OCI-LY7 (cell line): ENCODE measurements around the gene NDRG4. TPM values are rescaled to one million over a fixed set of nuclear protein-coding genes. Genes with fewer than 3 reads are reported as not detected.

ENCODE experiments used
- BruUV-seq: library from RNA; stranded (reverse); fragments of 400-500 nt; replicated peaks from 2 replicates; lab custom pipeline; 2021; lab: Mats Ljungman, UMichigan
- CTCF ChIA-PET: fragments of 300-600 bp; sonication (Branson Sonifier 250); formaldehyde crosslinking; loops from one replicate; lab custom pipeline; 2022; ENCODE audit warnings: antibody characterized with exemption; ENCODE audit not compliant: unreplicated experiment; lab: Charles Lee
- POLR2A ChIA-PET: fragments of 300-600 bp; sonication (Branson Sonifier 250); formaldehyde crosslinking; loops from one replicate; lab custom pipeline; 2022; ENCODE audit warnings: antibody characterized with exemption; lab: Charles Lee
- DNase-seq: peaks from one replicate; pipeline ENCODE4 v3.0.0-alpha.2; 2015; ENCODE audit warnings: low spot score
- H2AFZ ChIP-seq: fragments of 200-600 bp; sonication (generic), shearing (Covaris generic); 2 replicates; pipeline ENCODE4 v1.6.1; 2014; ENCODE audit warnings: mild to moderate bottlenecking, antibody characterized with exemption, low read length, moderate library complexity
- H3K27ac ChIP-seq: fragments of 200-600 bp; sonication (generic); 2 replicates; pipeline ENCODE4 v1.5.1; 2014; ENCODE audit warnings: mixed run types, low read depth, mild to moderate bottlenecking, moderate library complexity, low read length, inconsistent platforms; ENCODE audit not compliant: poor library complexity, severe bottlenecking
- H3K36me3 ChIP-seq: fragments of 200-600 bp; sonication (generic); 2 replicates; pipeline ENCODE4 v1.6.1; 2014; ENCODE audit warnings: mild to moderate bottlenecking, antibody characterized with exemption, low read length, moderate library complexity, mixed read lengths; ENCODE audit not compliant: insufficient read depth
- H3K4me1 ChIP-seq: fragments of 200-600 bp; sonication (generic); 2 replicates; pipeline ENCODE4 v1.5.1; 2014; ENCODE audit warnings: mild to moderate bottlenecking, low read length; ENCODE audit not compliant: insufficient read depth, poor library complexity, severe bottlenecking
- H3K4me2 ChIP-seq: fragments of 200-600 bp; sonication (generic); 2 replicates; pipeline ENCODE4 v1.6.1; 2014; ENCODE audit warnings: mild to moderate bottlenecking, low read length
- H3K4me3 ChIP-seq: fragments of 200-600 bp; sonication (generic); 2 replicates; pipeline ENCODE4 v1.5.1; 2014; ENCODE audit warnings: mild to moderate bottlenecking, low read depth, low read length; ENCODE audit not compliant: poor library complexity, severe bottlenecking
- H3K79me2 ChIP-seq: fragments of 200-600 bp; sonication (generic); 2 replicates; pipeline ENCODE4 v1.6.1; 2016; ENCODE audit warnings: low read depth, mild to moderate bottlenecking, low read length, moderate library complexity, mixed read lengths; ENCODE audit not compliant: insufficient read depth
- H3K9me2 ChIP-seq: fragments of 200-600 bp; sonication (generic); 2 replicates; pipeline ENCODE4 v1.6.1; 2016; ENCODE audit warnings: mild to moderate bottlenecking, low read length, mixed read lengths; ENCODE audit not compliant: insufficient read depth
- H3K9me3 ChIP-seq: fragments of 200-600 bp; sonication (generic); 2 replicates; pipeline ENCODE4 v1.6.1; 2014; ENCODE audit warnings: mild to moderate bottlenecking, mixed run types, low read length, mixed read lengths
- H4K20me1 ChIP-seq: fragments of 200-600 bp; sonication (generic); 2 replicates; pipeline ENCODE4 v1.6.1; 2014; ENCODE audit warnings: mild to moderate bottlenecking, antibody characterized with exemption, low read length, moderate library complexity, mixed read lengths; ENCODE audit not compliant: insufficient read depth
- EZH2phosphoT487 ChIP-seq: fragments of 200-600 bp; sonication (generic); IDR thresholded peaks from 2 replicates; pipeline ENCODE4 v1.6.1; 2018; ENCODE audit warnings: low read depth, borderline replicate concordance, mild to moderate bottlenecking, mixed run types, antibody characterized with exemption, low read length, moderate library complexity, mixed read lengths
- intact Hi-C: fragments of 100-400 bp; cut with micrococcal nuclease; formaldehyde crosslinking; loops from one replicate; pipeline ENCODE4 v1.10.0; 2022; ENCODE audit not compliant: unreplicated experiment
- total RNA-seq, 2 experiments: library from RNA; depleted of rRNA in 1 of 2; stranded (reverse); fragments of >200 nt in 1 of 2; shearing (Covaris generic) in 1 of 2; gene quantifications; 2 replicates each; pipeline ENCODE4 v1.2.3, GENCODE V29; 2014 to 2022
- TF ChIP-seq, protein P1 (sequence below): fragments of 200-600 bp; sonication (generic); conservative IDR thresholded peaks from 2 replicates; pipeline ENCODE4 v1.5.1; 2014; ENCODE audit warnings: mild to moderate bottlenecking, antibody characterized with exemption, low read length, moderate library complexity, mixed read lengths

The NDRG4 gene
- total RNA-seq, 2 experiments from 2014 or later = 8.8 to 9.5 TPM

DNA sequence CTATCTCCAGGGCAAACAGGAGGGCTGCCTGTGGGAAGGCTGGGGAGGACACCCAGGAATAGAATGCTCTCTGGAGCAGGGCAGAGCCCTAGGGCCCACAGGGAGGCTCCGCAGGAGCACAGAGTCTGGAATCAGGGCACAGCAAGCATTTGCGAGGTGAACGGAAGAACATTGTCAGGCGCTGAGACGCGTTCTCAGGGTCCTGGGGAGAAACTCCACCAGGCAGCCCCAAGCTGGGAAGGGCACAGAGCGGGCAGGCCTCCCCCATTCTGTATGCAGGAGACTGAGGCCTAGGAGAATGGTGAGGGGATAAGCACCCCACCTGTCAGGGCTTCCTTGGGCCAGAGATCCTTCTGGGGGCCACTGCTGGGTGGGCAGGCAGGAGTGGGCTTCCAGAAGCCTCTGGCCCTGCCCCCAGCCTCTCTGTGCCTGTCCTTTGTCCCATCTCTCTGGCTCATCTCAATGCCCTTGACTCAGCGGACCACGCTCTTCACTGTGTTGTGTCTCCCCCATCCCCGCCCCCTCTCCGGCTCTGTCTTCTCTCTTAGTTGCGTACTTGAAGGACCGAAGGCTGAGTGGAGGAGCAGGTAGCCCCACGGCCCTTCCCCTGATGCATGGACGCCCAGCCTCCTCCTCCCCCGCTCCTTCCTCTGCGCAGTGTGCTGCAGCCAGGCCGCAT is 10.3 kb downstream of the NDRG4 start:
- H3K27ac ChIP-seq = no peak overlapping the region
- H3K4me2 ChIP-seq = no peak overlapping the region
- intact Hi-C loops = no loop called here
- ChIA-PET CTCF (no interaction called here), POLR2A (interaction anchor here (0.6 kb wide), 1 partner anchor 176 kb away, joined by 6 read pairs; no protein-coding TSS in a partner anchor)
- no peaks in the 10 kb centered on the region for H3K9me3 ChIP-seq
- H4K20me1 ChIP-seq = no peaks in the 10 kb centered on the region
- H3K4me3 ChIP-seq = no peak overlapping the region
- TF ChIP-seq EZH2phosphoT487 = no peak
- TF ChIP-seq, protein P1, sequence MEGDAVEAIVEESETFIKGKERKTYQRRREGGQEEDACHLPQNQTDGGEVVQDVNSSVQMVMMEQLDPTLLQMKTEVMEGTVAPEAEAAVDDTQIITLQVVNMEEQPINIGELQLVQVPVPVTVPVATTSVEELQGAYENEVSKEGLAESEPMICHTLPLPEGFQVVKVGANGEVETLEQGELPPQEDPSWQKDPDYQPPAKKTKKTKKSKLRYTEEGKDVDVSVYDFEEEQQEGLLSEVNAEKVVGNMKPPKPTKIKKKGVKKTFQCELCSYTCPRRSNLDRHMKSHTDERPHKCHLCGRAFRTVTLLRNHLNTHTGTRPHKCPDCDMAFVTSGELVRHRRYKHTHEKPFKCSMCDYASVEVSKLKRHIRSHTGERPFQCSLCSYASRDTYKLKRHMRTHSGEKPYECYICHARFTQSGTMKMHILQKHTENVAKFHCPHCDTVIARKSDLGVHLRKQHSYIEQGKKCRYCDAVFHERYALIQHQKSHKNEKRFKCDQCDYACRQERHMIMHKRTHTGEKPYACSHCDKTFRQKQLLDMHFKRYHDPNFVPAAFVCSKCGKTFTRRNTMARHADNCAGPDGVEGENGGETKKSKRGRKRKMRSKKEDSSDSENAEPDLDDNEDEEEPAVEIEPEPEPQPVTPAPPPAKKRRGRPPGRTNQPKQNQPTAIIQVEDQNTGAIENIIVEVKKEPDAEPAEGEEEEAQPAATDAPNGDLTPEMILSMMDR = no peak
- no peak for DNase-seq
- no peaks in the 10 kb centered on the region for H3K9me2 ChIP-seq
- BruUV-seq = no TSS peak
- no peak overlapping the region for H2AFZ ChIP-seq
- peaks cover 16% of the 10 kb centered on the region; the same call in 1 of the 2 replicates for H3K36me3 ChIP-seq
- no peaks in the 10 kb centered on the region for H3K79me2 ChIP-seq
- peaks cover 4% of the 10 kb centered on the region for H3K4me1 ChIP-seq

DNA sequence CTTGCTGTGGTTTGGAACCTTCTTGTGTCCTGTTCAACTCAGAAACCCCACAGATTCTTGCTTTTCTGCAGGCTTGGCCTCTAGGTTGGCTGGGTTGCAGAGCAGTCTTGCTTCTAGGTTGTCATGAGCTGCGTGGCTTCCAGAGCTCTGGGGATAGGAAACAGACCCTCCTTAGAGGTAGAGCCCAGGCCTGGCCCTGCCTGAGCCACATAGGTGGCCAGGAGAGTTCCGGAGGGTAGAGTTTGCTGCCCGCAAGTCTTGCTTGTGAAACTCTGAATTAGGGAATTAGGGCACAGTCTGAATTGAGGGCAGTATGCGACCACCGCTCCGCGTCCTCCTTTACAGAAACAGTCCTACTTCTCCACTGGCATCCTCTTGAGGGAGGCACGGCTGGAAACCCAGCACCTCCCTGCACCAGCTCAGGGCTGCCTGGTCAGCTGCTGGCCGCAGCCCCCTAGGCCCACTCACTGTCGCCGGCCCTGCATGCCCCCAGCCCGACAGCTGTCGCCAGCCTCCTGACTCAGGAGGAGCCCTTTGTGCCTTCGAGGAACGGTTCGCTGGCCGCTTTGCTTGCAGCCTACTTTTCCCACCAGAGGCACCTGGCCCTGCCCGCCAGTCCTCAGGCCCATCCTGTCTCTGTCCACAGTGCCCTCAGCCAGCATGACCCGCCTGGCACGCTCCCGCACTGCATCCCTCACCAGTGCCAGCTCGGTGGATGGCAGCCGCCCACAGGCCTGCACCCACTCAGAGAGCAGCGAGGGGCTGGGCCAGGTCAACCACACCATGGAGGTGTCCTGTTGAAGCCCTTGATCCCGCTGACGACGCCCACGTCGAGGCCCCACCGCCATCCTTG is 11.1 kb downstream of the NDRG4 start:
- no peak for DNase-seq
- H3K79me2 ChIP-seq = no peaks in the 10 kb centered on the region
- no peaks in the 10 kb centered on the region for H4K20me1 ChIP-seq
- H3K4me1 ChIP-seq = peaks cover 4% of the 10 kb centered on the region
- H3K36me3 ChIP-seq = peaks cover 21% of the 10 kb centered on the region; the same call in 1 of the 2 replicates
- H3K4me3 ChIP-seq = no peak overlapping the region
- CTCF ChIA-PET = interaction anchor here (0.5 kb wide), 1 partner anchor 9 kb away, joined by 3 read pairs; no protein-coding TSS in a partner anchor
- no peak for TF ChIP-seq EZH2phosphoT487
- TF ChIP-seq, protein P1 = no peak
- H3K4me2 ChIP-seq = no peak overlapping the region
- intact Hi-C loops = no loop called here
- no peak overlapping the region for H3K27ac ChIP-seq
- no peaks in the 10 kb centered on the region for H3K9me3 ChIP-seq
- POLR2A ChIA-PET = no interaction called here
- no TSS peak for BruUV-seq
- H2AFZ ChIP-seq = no peak overlapping the region
- H3K9me2 ChIP-seq = no peaks in the 10 kb centered on the region
